Hepatocyte (in vitro differentiated cells): ENCODE results near the gene KRTAP17-1.

Source experiments
- EZH2 ChIP-seq: fragments of 200-600 bp; sonication (generic); IDR thresholded peaks from 2 replicates; pipeline ENCODE4 v1.6.1; 2016; ENCODE audit warnings: antibody characterized with exemption, mild to moderate bottlenecking, borderline replicate concordance
- TF ChIP-seq, protein P1 (sequence below): fragments of 200-600 bp; sonication (generic); IDR thresholded peaks from 2 replicates; pipeline ENCODE4 v1.5.1; 2016; ENCODE audit warnings: antibody characterized with exemption, mild to moderate bottlenecking; ENCODE audit not compliant: poor library complexity

DNA sequence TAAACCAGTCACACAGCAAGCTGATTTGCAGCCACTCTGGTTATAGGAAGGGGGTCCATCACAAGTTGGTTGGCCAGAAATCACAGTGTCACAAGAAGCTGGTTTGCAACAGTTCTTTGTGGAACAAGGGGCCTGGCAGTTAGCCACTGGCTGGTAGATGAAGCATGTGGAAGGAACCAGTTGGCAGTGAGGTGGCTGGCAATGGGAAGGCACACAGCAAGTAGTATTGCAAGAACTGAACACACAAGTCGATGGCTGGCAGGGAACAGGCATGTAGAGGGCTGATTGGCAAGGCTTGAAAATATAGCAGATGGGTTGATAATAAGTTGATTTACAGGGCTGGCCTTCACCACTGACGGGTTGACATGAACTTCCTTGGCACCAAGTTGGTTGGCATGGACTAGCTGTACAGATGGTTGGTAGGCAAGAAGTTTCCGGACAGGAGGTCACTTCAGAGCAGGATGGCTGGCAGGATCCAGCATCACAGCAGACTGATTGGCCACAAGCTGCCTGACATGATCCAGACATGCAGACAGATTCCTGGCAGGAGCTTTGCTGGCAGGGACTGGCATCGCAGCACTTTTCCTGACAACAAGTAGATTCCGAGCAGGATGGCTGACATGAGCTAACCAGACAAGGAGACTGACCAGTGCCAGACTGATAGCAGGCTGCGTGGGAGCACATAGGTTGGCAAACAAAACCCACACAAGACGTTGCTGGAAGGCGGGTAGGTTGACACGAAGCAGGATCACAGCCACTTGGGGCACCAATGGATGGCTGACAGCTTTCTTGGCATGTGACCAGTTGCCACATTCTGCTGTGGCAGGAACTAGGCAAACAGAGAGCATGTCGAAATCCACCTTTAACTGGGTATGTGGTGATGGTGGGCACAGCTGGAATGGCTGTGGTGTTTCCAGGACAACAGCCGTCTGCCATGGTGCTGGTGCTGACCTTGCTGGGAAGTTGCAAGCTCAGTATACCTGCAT lies 13.3 kb downstream of the KRTAP17-1 start, which contains the start of gene KRTAP29-1:
- TF ChIP-seq, protein P1, sequence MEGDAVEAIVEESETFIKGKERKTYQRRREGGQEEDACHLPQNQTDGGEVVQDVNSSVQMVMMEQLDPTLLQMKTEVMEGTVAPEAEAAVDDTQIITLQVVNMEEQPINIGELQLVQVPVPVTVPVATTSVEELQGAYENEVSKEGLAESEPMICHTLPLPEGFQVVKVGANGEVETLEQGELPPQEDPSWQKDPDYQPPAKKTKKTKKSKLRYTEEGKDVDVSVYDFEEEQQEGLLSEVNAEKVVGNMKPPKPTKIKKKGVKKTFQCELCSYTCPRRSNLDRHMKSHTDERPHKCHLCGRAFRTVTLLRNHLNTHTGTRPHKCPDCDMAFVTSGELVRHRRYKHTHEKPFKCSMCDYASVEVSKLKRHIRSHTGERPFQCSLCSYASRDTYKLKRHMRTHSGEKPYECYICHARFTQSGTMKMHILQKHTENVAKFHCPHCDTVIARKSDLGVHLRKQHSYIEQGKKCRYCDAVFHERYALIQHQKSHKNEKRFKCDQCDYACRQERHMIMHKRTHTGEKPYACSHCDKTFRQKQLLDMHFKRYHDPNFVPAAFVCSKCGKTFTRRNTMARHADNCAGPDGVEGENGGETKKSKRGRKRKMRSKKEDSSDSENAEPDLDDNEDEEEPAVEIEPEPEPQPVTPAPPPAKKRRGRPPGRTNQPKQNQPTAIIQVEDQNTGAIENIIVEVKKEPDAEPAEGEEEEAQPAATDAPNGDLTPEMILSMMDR: no peak
- TF ChIP-seq EZH2: no peak
